Ishikawa (cell line): ENCODE results near the gene DPH7.

Experiments
- CREB1 ChIP-seq: IDR thresholded peaks from 2 replicates; pipeline ENCODE4 v1.6.1; 2012; ENCODE audit warnings: low read depth
- EGR1 ChIP-seq: IDR thresholded peaks from 2 replicates; pipeline ENCODE4 v1.6.1; 2012
- TCF12 ChIP-seq: IDR thresholded peaks from 2 replicates; pipeline ENCODE4 v1.6.1; 2012; ENCODE audit warnings: low read depth
- TF ChIP-seq, protein P1 (sequence below): IDR thresholded peaks from 2 replicates; pipeline ENCODE4 v1.6.1; 2012

DNA sequence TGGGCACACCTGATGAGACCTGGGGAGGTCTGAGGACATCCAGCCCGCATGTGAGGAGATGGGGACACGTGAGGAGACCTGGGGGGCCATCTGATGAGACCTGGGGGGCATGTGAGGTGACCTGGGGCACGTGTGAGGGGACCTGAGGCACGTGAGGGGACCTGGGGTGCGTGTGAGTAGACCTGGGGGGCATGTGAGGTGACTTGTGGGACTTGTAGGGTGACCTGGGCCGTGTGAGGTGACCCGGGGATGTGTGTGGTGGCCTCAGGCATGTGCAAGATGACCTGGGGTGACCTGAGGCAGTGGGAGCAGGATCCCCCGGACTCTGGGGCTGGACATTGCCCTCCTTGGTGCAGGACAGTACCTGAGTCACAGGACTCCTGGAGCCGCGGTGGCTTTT, 59.2 kb downstream of the DPH7 start:
- TF ChIP-seq TCF12 (no peak), EGR1 (no peak), CREB1 (no peak)
- TF ChIP-seq, protein P1, sequence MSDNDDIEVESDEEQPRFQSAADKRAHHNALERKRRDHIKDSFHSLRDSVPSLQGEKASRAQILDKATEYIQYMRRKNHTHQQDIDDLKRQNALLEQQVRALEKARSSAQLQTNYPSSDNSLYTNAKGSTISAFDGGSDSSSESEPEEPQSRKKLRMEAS: no peak
